GM20431 (cell line): ENCODE data around the gene FANCC.
"Not testable (repeated sequence)": the region's sequence is repeated elsewhere in the genome, so short reads cannot be mapped to it uniquely, and the experiment has no call there.

Source experiments
- in situ Hi-C: fragments of 300-500 bp; cut with MseI, MboI; formaldehyde crosslinking; loops from one replicate; pipeline ENCODE4 v1.15.0; 2020; ENCODE audit warnings: low sequenced_read_pairs; ENCODE audit not compliant: unreplicated experiment

The FANCC gene

GRCh38 chr9:95285307-95285706 is 32.2 kb downstream of the FANCC start:
- in situ Hi-C loops, result no loop called here

- in situ Hi-C loops, result no loop called here
These were observed 33.1 kb downstream of the FANCC start for GRCh38 chr9:95284162-95285080.

- in situ Hi-C loops, result no loop called here
These were observed 33.8 kb downstream of the FANCC start for GRCh38 chr9:95283673-95284072.

GRCh38 chr9:95282332-95282731 is 35.2 kb downstream of the FANCC start:
- in situ Hi-C loops, result no loop called here

GRCh38 chr9:95280745-95281144 is 36.8 kb downstream of the FANCC start:
- in situ Hi-C loops, result no loop called here

GRCh38 chr9:95277509-95277908 is 40.0 kb downstream of the FANCC start:
- in situ Hi-C loops, result no loop called here

GRCh38 chr9:95276395-95276954 is 41.0 kb downstream of the FANCC start:
- in situ Hi-C loops, result no loop called here

GRCh38 chr9:95274160-95274559 is 43.3 kb downstream of the FANCC start:
- in situ Hi-C loops, result not testable (repeated sequence)

- in situ Hi-C loops, result no loop called here
These were observed 44.0 kb downstream of the FANCC start for GRCh38 chr9:95273369-95274022.

GRCh38 chr9:95272830-95273229 is 44.7 kb downstream of the FANCC start:
- in situ Hi-C loops, result no loop called here

GRCh38 chr9:95270790-95271189 is 46.7 kb downstream of the FANCC start:
- in situ Hi-C loops, result no loop called here

- in situ Hi-C loops, result not testable (repeated sequence)
These were observed 47.4 kb downstream of the FANCC start for GRCh38 chr9:95269803-95270773.

GRCh38 chr9:95268681-95269080 is 48.8 kb downstream of the FANCC start:
- in situ Hi-C loops, result no loop called here

- in situ Hi-C loops, result no loop called here
These were observed 50.9 kb downstream of the FANCC start for GRCh38 chr9:95266649-95267048.

GRCh38 chr9:95265960-95266359 is 51.5 kb downstream of the FANCC start:
- in situ Hi-C loops, result no loop called here

GRCh38 chr9:95264954-95265615 is 52.4 kb downstream of the FANCC start:
- in situ Hi-C loops, result no loop called here

- in situ Hi-C loops, result no loop called here
These were observed 55.6 kb downstream of the FANCC start for GRCh38 chr9:95261890-95262289.

GRCh38 chr9:95250462-95251221 is 66.9 kb downstream of the FANCC start:
- in situ Hi-C loops, result no loop called here

GRCh38 chr9:95249986-95250385 is 67.5 kb downstream of the FANCC start:
- in situ Hi-C loops, result no loop called here
